Activated T-cell treated with anti-CD3 and anti-CD28 coated beads for 4 hours (primary cell): Measurements from ENCODE around the gene SPEF1.

Source experiments
- DNase-seq: peaks from one replicate; pipeline ENCODE4 v3.0.0-alpha.2; 2020

Gene SPEF1

GRCh38 chr20:3728354-3728753, 52.9 kb downstream of the SPEF1 start:
- no peak for DNase-seq
